Stimulated activated effector memory CD8-positive, alpha-beta T cell treated with anti-CD3 and anti-CD28 coated beads, Interleukin-12 subunit alpha, Interleukin-12 subunit beta, amount 100 ng/mL, for 72 hours (primary cell): ENCODE results near the gene ALPK3.
A peak's percentile ranks its signal among the peaks of the same experiment; 100 is the strongest.

Experiments used
- ATAC-seq: fragments of 150-1000 bp; cut with Tn5 transposase; 2 replicates; pipeline ENCODE4 v1.10.0; 2021
- DNase-seq, 2 donors: peaks; one replicate each; pipeline ENCODE4 v3.0.0; 2021 to 2022; ENCODE audit warnings: low spot score in 2 of 2
- H3K27ac Mint-ChIP-seq: one replicate; pipeline ENCODE4 v1.8.0; 2022; ENCODE audit warnings: mild to moderate bottlenecking, mixed read lengths
- H3K36me3 Mint-ChIP-seq: one replicate; pipeline ENCODE4 v1.8.0; 2022; ENCODE audit warnings: mild to moderate bottlenecking, mixed read lengths
- H3K4me1 Mint-ChIP-seq: one replicate; pipeline ENCODE4 v1.8.0; 2022; ENCODE audit warnings: mixed read lengths
- H3K4me3 Mint-ChIP-seq: one replicate; pipeline ENCODE4 v1.8.0; 2022; ENCODE audit warnings: mild to moderate bottlenecking, mixed read lengths
- H3K9me3 Mint-ChIP-seq: one replicate; pipeline ENCODE4 v1.8.0; 2022; ENCODE audit warnings: mixed read lengths

The ALPK3 gene, protein sequence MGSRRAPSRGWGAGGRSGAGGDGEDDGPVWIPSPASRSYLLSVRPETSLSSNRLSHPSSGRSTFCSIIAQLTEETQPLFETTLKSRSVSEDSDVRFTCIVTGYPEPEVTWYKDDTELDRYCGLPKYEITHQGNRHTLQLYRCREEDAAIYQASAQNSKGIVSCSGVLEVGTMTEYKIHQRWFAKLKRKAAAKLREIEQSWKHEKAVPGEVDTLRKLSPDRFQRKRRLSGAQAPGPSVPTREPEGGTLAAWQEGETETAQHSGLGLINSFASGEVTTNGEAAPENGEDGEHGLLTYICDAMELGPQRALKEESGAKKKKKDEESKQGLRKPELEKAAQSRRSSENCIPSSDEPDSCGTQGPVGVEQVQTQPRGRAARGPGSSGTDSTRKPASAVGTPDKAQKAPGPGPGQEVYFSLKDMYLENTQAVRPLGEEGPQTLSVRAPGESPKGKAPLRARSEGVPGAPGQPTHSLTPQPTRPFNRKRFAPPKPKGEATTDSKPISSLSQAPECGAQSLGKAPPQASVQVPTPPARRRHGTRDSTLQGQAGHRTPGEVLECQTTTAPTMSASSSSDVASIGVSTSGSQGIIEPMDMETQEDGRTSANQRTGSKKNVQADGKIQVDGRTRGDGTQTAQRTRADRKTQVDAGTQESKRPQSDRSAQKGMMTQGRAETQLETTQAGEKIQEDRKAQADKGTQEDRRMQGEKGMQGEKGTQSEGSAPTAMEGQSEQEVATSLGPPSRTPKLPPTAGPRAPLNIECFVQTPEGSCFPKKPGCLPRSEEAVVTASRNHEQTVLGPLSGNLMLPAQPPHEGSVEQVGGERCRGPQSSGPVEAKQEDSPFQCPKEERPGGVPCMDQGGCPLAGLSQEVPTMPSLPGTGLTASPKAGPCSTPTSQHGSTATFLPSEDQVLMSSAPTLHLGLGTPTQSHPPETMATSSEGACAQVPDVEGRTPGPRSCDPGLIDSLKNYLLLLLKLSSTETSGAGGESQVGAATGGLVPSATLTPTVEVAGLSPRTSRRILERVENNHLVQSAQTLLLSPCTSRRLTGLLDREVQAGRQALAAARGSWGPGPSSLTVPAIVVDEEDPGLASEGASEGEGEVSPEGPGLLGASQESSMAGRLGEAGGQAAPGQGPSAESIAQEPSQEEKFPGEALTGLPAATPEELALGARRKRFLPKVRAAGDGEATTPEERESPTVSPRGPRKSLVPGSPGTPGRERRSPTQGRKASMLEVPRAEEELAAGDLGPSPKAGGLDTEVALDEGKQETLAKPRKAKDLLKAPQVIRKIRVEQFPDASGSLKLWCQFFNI (N-terminal part only)

DNA sequence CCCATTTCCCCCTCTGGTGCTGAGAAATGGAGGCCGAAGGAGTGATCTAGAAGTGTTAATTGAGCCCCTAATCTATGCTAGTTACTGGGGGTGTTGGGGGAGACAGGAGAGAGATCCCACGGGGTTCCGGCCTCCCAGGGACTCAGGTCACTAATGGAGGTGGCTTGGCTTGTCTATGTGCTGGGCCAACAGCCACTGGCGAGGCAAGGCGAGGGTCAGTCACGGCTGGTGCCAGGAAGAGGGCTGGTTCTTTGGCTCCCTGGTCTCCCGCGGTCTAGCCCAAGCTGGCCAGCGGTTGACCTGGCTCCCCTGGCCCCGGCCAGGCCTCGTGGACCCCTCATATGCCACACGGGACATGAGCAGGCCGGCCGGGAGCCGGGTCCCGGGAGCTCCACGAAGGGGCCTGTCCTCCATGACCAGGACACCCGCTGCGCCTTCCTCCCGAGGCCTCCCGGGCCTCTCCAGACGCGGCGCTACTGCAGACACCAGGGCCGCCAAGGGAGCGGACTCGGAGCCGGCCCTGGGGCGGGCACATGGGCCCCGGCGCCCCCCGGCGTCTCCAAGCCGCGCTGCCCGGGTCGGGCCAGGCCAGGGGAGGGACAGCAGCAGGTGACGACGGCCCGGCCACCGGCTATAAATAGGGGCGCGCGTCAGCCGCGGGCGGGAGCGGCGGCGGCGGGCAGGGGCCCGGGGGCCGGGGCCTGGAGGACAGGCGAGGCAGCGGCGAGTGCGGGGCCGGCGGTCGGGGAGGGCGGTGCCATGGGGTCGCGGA is at the start of gene ALPK3:
TSS of gene ALPK3 (plus strand) at position 663 of the 772 bp plus-strand sequence. CDS start at position 760, 97 bp downstream.
- DNase-seq (no peak), ATAC-seq (no peak)
- H3K4me1 Mint-ChIP-seq = peaks cover 12% of the 10 kb centered on the region
- H3K36me3 Mint-ChIP-seq = peaks cover 4% of the 10 kb centered on the region
- H3K9me3 Mint-ChIP-seq = no peaks in the 10 kb centered on the region
- H3K27ac Mint-ChIP-seq = peak within 1 kb of the TSS; percentile 58
- H3K4me3 Mint-ChIP-seq = no peak within 1 kb of the TSS

DNA sequence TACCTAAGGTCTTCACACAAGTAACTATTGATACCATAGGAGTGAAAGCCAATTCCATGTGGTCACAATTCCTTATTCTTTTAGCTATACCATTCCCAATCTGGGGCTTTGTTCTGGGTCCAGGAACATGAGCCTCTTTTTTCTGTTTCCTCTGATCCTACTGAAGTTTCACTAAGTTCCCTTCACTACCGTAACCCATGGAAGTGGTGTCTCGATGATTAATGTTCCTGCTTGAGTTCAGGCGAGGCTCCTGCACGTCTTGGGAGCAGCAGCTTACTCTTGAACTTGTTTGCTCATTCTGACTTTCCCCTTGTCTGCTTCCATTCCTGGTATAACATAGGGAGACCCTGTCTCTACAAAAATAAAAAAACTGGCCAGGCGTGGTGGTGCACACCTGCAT is 45.1 kb upstream of the ALPK3 start:
- peak overlapping the region; percentile 51 for H3K27ac Mint-ChIP-seq
- H3K9me3 Mint-ChIP-seq = no peaks in the 10 kb centered on the region
- peaks cover 72% of the 10 kb centered on the region for H3K36me3 Mint-ChIP-seq
- ATAC-seq = no peak
- no peak for DNase-seq
- no peak overlapping the region for H3K4me3 Mint-ChIP-seq
- H3K4me1 Mint-ChIP-seq = peaks cover 44% of the 10 kb centered on the region

DNA sequence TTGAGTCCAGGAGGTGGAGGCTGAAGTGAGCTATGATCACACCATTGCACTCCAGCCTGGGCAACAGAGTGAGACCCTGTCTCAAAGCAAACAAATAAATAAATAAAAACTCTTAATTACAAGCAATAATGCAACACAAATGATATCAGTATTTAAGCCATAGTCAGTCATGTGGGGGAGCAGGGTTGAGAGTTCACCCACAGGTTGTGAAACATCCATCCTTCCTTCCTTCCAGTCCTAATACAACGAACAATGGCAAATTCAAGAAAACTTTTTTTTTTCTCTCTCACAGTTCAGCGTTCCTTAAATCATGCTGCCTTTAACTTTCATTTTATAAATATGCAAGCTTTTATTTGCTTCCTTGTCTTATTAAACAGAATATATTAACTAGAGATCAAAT is 44.7 kb upstream of the ALPK3 start:
- no peak for DNase-seq
- Mint-ChIP-seq H3K4me3 (no peak overlapping the region), H3K4me1 (peaks cover 44% of the 10 kb centered on the region), H3K27ac (peak overlapping the region; percentile 51), H3K9me3 (no peaks in the 10 kb centered on the region), H3K36me3 (peaks cover 72% of the 10 kb centered on the region)
- ATAC-seq = no peak

DNA sequence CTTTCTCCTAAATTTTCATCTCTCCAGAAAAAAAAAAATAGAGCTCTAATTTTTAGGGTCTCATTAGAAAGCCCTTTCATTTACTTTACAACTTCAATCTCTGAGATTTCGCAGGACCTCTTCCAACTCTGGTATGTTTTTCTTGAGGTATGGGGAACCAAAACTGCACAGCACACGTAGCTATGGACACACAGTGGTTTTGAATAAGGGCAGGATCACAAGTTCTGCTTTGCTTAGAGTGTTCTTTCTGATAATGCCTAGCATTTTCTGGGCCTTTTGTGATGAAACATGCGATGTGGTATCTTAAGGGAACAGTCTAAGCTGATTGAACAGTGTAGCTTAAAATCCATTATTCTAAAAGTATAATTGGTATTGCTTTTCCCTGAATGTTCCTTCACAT is 43.4 kb upstream of the ALPK3 start:
- Mint-ChIP-seq H3K4me1 (peaks cover 55% of the 10 kb centered on the region), H3K9me3 (no peaks in the 10 kb centered on the region), H3K27ac (no peak overlapping the region), H3K4me3 (no peak overlapping the region), H3K36me3 (peaks cover 72% of the 10 kb centered on the region)
- ATAC-seq (no peak), DNase-seq (no peak)

DNA sequence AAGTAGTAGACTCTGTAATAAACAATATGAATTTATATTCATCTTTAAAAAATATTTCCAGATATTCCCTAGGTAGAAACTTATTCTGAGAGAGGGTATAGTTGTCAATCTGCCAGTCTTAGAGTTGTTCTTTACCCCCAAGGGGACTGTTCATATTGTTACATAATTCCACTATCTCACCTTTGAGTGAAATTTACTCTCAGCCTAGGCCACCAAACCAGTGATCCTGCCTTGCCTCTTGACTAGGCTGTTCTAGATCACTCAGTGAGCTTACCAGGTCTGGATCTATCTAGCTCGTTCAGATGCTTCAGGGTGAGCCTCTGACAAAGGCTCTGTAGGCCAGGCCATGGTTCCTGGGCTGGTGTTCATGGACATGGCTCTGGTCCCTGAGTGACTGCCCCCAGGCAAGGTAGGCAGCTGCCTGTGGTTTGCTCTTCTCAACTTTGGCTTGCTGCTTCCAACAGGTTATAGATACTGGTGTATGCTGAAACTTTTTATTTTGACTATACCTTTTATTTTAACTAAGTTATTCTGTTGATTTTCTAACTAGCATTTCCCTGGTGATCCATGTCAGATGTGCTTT is 41.2 kb upstream of the ALPK3 start:
- Mint-ChIP-seq H3K9me3 (no peaks in the 10 kb centered on the region), H3K36me3 (peaks cover 72% of the 10 kb centered on the region), H3K4me1 (peaks cover 44% of the 10 kb centered on the region), H3K27ac (peak overlapping the region; percentile 65), H3K4me3 (no peak overlapping the region)
- no peak for ATAC-seq
- no peak for DNase-seq

DNA sequence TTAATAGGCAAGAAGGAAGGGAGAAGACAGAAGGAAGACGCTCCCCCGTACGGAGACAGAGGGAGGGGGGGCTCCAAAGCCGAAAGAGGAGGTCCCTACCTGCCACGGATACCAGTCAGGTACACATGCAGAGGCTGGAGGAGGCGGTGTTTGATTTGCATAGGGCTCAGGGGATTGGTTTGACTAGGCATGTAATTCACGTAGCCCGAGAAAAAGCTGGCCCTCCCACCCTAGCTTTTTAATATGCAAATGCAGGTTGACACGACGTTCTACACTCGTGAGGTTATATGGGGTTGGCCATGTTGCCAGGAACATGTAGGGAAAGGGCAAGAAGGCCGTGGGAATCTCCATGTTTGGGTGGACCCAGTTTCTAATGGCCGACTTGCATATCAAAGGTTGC is 39.0 kb upstream of the ALPK3 start:
- H3K27ac Mint-ChIP-seq = no peak overlapping the region
- H3K4me3 Mint-ChIP-seq = no peak overlapping the region
- ATAC-seq (no peak), DNase-seq (no peak)
- H3K9me3 Mint-ChIP-seq = no peaks in the 10 kb centered on the region
- peaks cover 40% of the 10 kb centered on the region for H3K4me1 Mint-ChIP-seq
- H3K36me3 Mint-ChIP-seq = peaks cover 70% of the 10 kb centered on the region

DNA sequence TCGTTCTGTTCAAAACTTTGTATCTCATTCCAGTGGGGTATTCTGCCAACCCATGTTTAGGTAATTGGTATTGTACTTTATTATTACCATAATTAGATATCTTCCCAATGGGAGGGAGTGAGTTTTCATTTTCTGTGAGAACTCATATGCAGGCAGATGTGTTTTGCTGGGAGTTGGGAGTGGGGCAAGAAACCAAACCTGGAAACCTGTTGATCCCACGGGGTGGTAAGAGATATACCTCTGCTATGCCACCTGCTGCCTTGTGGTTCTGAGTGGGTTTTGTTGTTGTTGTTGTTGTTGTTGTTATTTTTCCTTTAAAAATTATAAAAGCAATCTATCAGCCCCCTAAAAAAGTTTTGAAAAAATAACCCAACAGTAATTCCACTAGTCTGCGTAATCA is 36.7 kb upstream of the ALPK3 start:
- Mint-ChIP-seq H3K4me3 (no peak overlapping the region), H3K36me3 (peaks cover 79% of the 10 kb centered on the region), H3K4me1 (peaks cover 56% of the 10 kb centered on the region), H3K27ac (peak overlapping the region; percentile 57), H3K9me3 (no peaks in the 10 kb centered on the region)
- DNase-seq (no peak), ATAC-seq (no peak)

DNA sequence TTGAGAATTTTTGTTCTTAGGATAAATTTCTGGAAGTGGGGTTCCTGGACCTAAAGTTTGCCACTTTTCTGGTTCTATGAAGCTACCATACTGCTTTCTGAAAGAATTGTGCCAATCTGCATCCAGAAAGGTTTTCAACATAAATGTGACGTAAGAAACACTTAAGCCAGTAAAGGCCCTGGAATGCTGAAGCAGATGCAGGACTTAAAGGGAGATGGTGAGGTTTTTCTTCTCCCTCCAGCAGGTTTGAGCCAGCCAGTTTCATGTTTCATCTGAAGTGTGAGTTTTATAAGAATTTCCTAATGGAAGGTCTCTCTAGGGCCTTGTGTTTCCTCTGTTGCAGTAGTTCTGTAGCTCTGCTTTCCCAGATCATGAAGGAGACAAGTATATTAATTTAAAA is 35.7 kb upstream of the ALPK3 start:
- H3K4me3 Mint-ChIP-seq = no peak overlapping the region
- H3K4me1 Mint-ChIP-seq = peaks cover 56% of the 10 kb centered on the region
- no peaks in the 10 kb centered on the region for H3K9me3 Mint-ChIP-seq
- DNase-seq (no peak), ATAC-seq (no peak)
- H3K36me3 Mint-ChIP-seq = peaks cover 85% of the 10 kb centered on the region
- H3K27ac Mint-ChIP-seq = no peak overlapping the region

DNA sequence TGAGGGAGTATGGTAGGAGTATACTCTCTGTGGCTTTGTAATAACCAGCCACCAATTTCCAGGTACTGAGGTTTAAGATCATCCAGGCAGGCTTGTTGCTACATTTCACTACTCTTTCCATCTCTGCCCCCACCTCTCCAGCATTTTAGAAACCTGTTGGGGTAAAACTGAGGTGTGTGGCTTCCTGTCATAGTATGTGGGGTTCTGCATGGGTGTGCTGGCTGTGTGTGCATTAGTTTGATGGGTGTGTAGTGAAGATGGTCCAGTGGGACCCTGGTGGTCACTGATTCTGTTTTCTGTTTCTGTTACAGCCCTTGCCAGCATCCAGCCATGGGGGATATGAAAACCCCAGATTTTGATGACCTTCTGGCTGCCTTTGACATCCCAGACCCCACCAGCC is 34.8 kb upstream of the ALPK3 start:
- DNase-seq = no peak
- no peak overlapping the region for H3K4me3 Mint-ChIP-seq
- peak overlapping the region; percentile 48 for H3K27ac Mint-ChIP-seq
- H3K4me1 Mint-ChIP-seq = peaks cover 57% of the 10 kb centered on the region
- peaks cover 87% of the 10 kb centered on the region for H3K36me3 Mint-ChIP-seq
- H3K9me3 Mint-ChIP-seq = no peaks in the 10 kb centered on the region
- peak; percentile 28 for ATAC-seq

DNA sequence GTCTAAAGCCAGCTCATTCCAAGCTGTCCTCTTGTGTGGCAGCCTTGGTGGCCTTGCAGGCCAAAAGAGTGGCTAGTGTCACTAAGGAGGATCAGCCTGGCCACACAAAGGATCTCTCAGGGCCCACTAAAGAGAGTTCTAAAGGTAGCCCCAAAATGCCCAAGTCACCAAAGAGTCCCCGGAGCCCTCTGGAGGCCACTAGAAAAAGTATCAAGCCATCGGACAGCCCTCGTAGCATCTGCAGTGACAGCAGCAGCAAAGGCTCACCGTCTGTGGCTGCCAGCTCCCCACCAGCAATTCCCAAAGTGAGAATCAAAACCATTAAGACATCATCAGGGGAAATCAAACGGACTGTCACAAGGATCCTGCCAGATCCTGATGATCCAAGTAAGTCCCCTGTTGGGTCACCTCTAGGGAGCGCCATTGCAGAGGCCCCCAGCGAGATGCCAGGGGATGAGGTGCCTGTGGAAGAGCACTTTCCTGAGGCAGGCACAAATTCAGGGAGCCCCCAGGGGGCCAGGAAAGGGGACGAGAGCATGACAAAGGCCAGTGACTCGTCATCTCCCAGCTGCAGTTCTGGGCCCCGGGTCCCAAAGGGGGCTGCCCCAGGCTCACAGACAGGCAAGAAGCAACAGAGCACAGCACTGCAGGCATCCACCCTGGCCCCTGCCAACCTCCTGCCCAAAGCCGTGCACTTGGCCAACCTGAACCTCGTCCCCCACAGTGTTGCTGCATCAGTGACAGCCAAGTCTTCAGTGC is 33.5 kb upstream of the ALPK3 start:
- H3K4me3 Mint-ChIP-seq = no peak overlapping the region
- H3K9me3 Mint-ChIP-seq = no peaks in the 10 kb centered on the region
- DNase-seq (no peak), ATAC-seq (no peak)
- H3K27ac Mint-ChIP-seq = peak overlapping the region; percentile 48
- peaks cover 57% of the 10 kb centered on the region for H3K4me1 Mint-ChIP-seq
- peaks cover 83% of the 10 kb centered on the region for H3K36me3 Mint-ChIP-seq

DNA sequence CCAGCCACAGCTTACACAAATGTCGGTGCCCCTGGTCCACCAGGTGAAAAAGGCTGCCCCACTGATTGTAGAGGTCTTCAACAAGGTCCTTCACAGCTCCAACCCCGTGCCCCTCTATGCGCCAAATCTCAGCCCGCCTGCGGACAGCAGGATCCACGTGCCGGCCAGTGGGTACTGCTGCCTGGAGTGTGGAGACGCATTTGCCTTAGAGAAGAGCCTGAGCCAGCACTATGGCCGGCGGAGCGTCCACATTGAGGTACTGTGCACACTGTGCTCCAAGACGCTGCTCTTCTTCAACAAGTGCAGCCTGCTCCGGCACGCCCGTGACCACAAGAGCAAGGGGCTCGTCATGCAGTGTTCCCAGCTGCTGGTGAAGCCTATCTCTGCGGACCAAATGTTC is 32.9 kb upstream of the ALPK3 start:
- H3K9me3 Mint-ChIP-seq = no peaks in the 10 kb centered on the region
- DNase-seq = no peak
- no peak overlapping the region for H3K4me3 Mint-ChIP-seq
- no peak for ATAC-seq
- peak overlapping the region; percentile 37 for H3K27ac Mint-ChIP-seq
- peaks cover 57% of the 10 kb centered on the region for H3K4me1 Mint-ChIP-seq
- H3K36me3 Mint-ChIP-seq = peaks cover 83% of the 10 kb centered on the region

DNA sequence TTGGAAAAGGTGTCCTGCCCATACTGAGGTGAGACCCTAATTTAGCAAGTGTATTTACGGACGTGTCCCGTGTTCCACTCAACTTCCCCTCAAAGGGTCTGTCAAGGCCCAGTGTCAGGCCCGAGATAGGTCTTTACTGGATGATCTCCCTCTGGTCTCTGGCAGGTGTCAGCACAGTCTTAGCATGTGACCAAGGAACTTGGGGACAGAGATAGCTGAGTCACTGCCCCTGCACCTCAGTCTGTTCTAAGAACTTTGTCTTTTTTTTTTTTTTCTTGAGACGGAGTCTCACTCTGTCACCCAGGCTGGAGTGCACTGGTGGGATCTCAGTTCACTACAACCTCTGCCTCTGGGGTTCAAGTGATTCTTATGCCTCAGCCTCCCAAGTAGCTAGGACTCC is 32.1 kb upstream of the ALPK3 start:
- Mint-ChIP-seq H3K4me3 (no peak overlapping the region), H3K4me1 (peaks cover 51% of the 10 kb centered on the region), H3K36me3 (peaks cover 77% of the 10 kb centered on the region), H3K27ac (peak overlapping the region; percentile 37), H3K9me3 (no peaks in the 10 kb centered on the region)
- ATAC-seq = peak; percentile 79
- no peak for DNase-seq

DNA sequence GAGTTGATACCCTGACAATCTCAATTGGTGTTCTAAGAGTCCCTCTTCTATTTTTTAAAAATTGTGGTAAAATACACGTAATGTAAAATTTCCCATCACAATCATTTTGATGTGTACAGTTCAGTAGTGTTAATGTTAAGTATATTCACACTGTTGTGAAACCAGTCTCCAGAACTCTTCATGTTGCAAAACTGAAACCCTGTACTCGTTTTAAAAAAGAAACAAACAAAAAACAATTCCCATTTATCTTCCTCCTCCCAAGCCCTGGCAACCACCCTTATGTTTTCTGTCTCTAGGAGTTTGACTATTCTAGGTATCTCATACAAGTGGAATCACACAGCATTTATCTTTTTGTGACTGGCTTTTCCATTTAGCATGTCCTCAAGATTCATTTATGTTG is 28.7 kb upstream of the ALPK3 start:
- Mint-ChIP-seq H3K27ac (peak overlapping the region; percentile 32), H3K36me3 (peaks cover 88% of the 10 kb centered on the region), H3K4me3 (no peak overlapping the region), H3K9me3 (no peaks in the 10 kb centered on the region), H3K4me1 (peaks cover 40% of the 10 kb centered on the region)
- DNase-seq (no peak), ATAC-seq (no peak)

DNA sequence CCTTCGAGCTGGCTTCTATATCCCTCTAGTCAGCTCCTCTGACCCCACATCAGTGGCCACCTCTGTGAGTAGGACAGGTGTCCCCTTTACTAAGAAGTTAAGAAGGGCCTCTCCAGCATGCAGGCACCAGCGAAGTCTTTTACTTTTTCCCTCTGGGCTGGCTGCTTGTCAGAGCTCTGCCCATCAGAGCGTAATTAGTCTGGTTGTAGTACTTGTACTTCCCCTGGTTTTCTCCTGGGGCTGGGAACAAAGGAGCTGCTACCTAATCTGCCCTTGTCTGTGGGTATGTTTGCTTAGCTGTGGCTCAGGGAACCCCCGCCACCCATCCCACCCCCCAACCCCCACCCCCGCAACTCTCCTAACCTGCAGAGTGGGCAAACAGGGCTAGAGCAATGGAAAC is 27.4 kb upstream of the ALPK3 start:
- H3K36me3 Mint-ChIP-seq = peaks cover 88% of the 10 kb centered on the region
- DNase-seq = no peak
- H3K4me1 Mint-ChIP-seq = peaks cover 27% of the 10 kb centered on the region
- H3K4me3 Mint-ChIP-seq = no peak overlapping the region
- no peaks in the 10 kb centered on the region for H3K9me3 Mint-ChIP-seq
- H3K27ac Mint-ChIP-seq = peak overlapping the region; percentile 46
- no peak for ATAC-seq
